DOHH2 (cell line): ENCODE measurements around the gene SV2C.

Experiments
- H3F3A ChIP-seq: fragments of 200-600 bp; sonication (generic), shearing (Covaris generic); 2 replicates; pipeline ENCODE4 v1.6.0; 2016; ENCODE audit warnings: antibody characterized with exemption, mild to moderate bottlenecking; ENCODE audit not compliant: control insufficient read depth, insufficient read depth
- H3K27ac ChIP-seq: fragments of 200-600 bp; sonication (generic); 2 replicates; pipeline ENCODE4 v1.5.1; 2014; ENCODE audit warnings: low read depth, mild to moderate bottlenecking, low read length, moderate library complexity
- H3K27me3 ChIP-seq: fragments of 200-600 bp; sonication (generic); 2 replicates; pipeline ENCODE4 v1.6.1; 2014; ENCODE audit warnings: mild to moderate bottlenecking, low read length, mixed read lengths; ENCODE audit not compliant: control insufficient read depth
- H3K36me3 ChIP-seq: fragments of 200-600 bp; sonication (generic); 2 replicates; pipeline ENCODE4 v1.6.1; 2014; ENCODE audit warnings: mild to moderate bottlenecking, low read length, moderate library complexity, mixed read lengths; ENCODE audit not compliant: control insufficient read depth
- H3K4me1 ChIP-seq: fragments of 200-600 bp; sonication (generic); 2 replicates; pipeline ENCODE4 v1.6.1; 2014; ENCODE audit warnings: mild to moderate bottlenecking, low read length, mixed read lengths; ENCODE audit not compliant: control insufficient read depth
- H3K4me2 ChIP-seq: fragments of 200-600 bp; sonication (generic); 2 replicates; pipeline ENCODE4 v1.6.0; 2014; ENCODE audit warnings: mild to moderate bottlenecking, low read length, moderate library complexity
- H3K4me3 ChIP-seq: fragments of 200-600 bp; sonication (generic); 2 replicates; pipeline ENCODE4 v1.5.1; 2014; ENCODE audit warnings: mild to moderate bottlenecking, low read length, mixed read lengths
- H3K79me2 ChIP-seq: fragments of 200-600 bp; sonication (generic); 2 replicates; pipeline ENCODE4 v1.6.1; 2014; ENCODE audit warnings: mild to moderate bottlenecking, low read length, mixed read lengths; ENCODE audit not compliant: control insufficient read depth
- H3K9me2 ChIP-seq: fragments of 200-600 bp; sonication (generic); replicated peaks from 2 replicates; pipeline ENCODE4 v1.6.1; 2014; ENCODE audit warnings: mild to moderate bottlenecking, low read length, mixed read lengths; ENCODE audit not compliant: control insufficient read depth
- H3K9me3 ChIP-seq: fragments of 200-600 bp; sonication (generic); 2 replicates; pipeline ENCODE4 v1.6.1; 2014; ENCODE audit warnings: antibody characterized with exemption, low read length, mixed read lengths; ENCODE audit not compliant: control insufficient read depth, insufficient read depth
- H4K20me1 ChIP-seq: fragments of 200-600 bp; sonication (generic); 2 replicates; pipeline ENCODE4 v1.6.0; 2014; ENCODE audit warnings: low read depth, mild to moderate bottlenecking, antibody characterized with exemption, low read length, moderate library complexity; ENCODE audit not compliant: control insufficient read depth, insufficient read depth
- EZH2phosphoT487 ChIP-seq: fragments of 200-600 bp; sonication (generic); IDR thresholded peaks from 2 replicates; pipeline ENCODE4 v1.6.1; 2017; ENCODE audit warnings: borderline replicate concordance, mild to moderate bottlenecking, antibody characterized with exemption, low read length, moderate library complexity, mixed read lengths
- TF ChIP-seq, protein P1 (sequence below): fragments of 200-600 bp; sonication (generic); IDR thresholded peaks from one replicate; pipeline ENCODE4 v1.5.1; 2014; ENCODE audit warnings: antibody characterized with exemption, mild to moderate bottlenecking, low read depth, low read length; ENCODE audit not compliant: poor library complexity, severe bottlenecking

The SV2C gene

DNA sequence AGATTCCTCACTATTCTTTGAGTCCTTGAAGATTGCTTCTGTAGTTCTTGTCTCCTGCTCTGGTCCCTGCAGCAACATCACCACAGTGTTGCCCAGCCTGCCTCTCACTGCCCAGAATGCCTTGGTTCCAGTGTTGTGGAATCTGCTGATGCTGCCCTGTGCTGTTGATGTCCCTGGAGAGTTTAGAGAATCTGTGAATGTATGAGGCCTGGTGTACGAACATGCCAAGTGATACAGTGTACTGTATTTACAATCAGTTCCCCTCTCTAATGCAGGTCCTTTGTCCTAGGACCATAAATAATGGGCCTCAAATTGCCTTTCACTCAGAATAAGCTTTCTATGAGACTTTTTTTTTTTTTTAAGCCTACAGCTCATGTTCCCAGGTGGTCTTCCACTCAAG lies 8.2 kb downstream of the SV2C start:
- no peaks in the 10 kb centered on the region for H3K9me3 ChIP-seq
- H4K20me1 ChIP-seq = no peaks in the 10 kb centered on the region
- no peak overlapping the region for H3K4me3 ChIP-seq
- no peaks in the 10 kb centered on the region for H3K4me1 ChIP-seq
- H3K36me3 ChIP-seq = no peaks in the 10 kb centered on the region
- no peak for TF ChIP-seq EZH2phosphoT487
- TF ChIP-seq, protein P1, sequence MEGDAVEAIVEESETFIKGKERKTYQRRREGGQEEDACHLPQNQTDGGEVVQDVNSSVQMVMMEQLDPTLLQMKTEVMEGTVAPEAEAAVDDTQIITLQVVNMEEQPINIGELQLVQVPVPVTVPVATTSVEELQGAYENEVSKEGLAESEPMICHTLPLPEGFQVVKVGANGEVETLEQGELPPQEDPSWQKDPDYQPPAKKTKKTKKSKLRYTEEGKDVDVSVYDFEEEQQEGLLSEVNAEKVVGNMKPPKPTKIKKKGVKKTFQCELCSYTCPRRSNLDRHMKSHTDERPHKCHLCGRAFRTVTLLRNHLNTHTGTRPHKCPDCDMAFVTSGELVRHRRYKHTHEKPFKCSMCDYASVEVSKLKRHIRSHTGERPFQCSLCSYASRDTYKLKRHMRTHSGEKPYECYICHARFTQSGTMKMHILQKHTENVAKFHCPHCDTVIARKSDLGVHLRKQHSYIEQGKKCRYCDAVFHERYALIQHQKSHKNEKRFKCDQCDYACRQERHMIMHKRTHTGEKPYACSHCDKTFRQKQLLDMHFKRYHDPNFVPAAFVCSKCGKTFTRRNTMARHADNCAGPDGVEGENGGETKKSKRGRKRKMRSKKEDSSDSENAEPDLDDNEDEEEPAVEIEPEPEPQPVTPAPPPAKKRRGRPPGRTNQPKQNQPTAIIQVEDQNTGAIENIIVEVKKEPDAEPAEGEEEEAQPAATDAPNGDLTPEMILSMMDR = no peak
- no peaks in the 10 kb centered on the region for H3K27me3 ChIP-seq
- no peak overlapping the region for H3K4me2 ChIP-seq
- H3F3A ChIP-seq = no peaks in the 10 kb centered on the region
- H3K79me2 ChIP-seq = no peaks in the 10 kb centered on the region
- H3K27ac ChIP-seq = no peak overlapping the region
- no peaks in the 10 kb centered on the region for H3K9me2 ChIP-seq

DNA sequence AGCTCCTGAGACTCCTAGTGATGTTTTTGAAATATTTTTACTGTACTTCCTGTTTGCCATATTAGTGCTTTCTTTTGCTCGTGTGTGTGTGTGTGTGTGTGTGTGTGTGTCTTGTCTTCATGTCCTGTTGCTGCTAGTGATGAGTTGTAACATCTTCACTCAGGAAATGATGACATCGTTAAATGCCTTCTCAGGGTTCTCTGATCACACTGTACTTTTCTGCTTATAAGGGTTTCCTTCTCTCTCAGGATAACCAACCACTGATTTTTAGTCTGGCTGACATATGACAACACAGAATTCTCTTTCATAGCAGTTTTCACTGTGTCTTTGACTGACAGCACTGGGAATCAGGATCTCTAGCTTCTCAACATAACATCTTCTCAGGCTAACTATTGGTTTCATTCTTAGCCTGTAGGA lies 16.1 kb downstream of the SV2C start:
- TF ChIP-seq EZH2phosphoT487 = no peak
- TF ChIP-seq, protein P1 = no peak
- H3K27me3 ChIP-seq = no peaks in the 10 kb centered on the region
- no peak overlapping the region for H3K4me2 ChIP-seq
- no peaks in the 10 kb centered on the region for H3F3A ChIP-seq
- no peaks in the 10 kb centered on the region for H3K9me2 ChIP-seq
- no peaks in the 10 kb centered on the region for H3K4me1 ChIP-seq
- H3K4me3 ChIP-seq = no peak overlapping the region
- H3K27ac ChIP-seq = no peak overlapping the region
- H3K79me2 ChIP-seq = no peaks in the 10 kb centered on the region
- H3K36me3 ChIP-seq = no peaks in the 10 kb centered on the region
- H3K9me3 ChIP-seq = no peaks in the 10 kb centered on the region
- no peaks in the 10 kb centered on the region for H4K20me1 ChIP-seq

DNA sequence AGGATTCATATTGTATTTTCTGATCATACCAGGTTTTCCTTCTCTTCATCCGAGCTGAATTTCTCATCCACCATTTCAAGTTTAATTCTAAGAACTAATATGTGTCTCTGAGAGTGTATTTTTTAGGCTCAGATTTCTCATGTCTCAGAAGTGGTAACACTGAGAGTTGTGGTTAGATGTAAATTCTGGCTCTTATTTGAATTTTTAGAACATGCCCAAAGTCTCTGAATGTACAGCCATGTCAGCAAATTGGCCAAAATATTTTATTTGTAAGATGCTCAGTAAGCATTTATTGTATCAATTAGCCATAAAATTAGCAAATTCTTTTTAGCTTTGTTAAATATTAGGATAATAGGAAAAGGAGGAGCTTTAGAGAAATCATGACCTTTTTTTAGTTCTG lies 16.6 kb downstream of the SV2C start:
- no peak for TF ChIP-seq EZH2phosphoT487
- TF ChIP-seq, protein P1 = no peak
- H4K20me1 ChIP-seq = no peaks in the 10 kb centered on the region
- H3K79me2 ChIP-seq = no peaks in the 10 kb centered on the region
- no peaks in the 10 kb centered on the region for H3K9me3 ChIP-seq
- H3K27ac ChIP-seq = no peak overlapping the region
- no peaks in the 10 kb centered on the region for H3F3A ChIP-seq
- no peaks in the 10 kb centered on the region for H3K4me1 ChIP-seq
- no peaks in the 10 kb centered on the region for H3K36me3 ChIP-seq
- no peak overlapping the region for H3K4me3 ChIP-seq
- H3K9me2 ChIP-seq = no peaks in the 10 kb centered on the region
- no peak overlapping the region for H3K4me2 ChIP-seq
- H3K27me3 ChIP-seq = no peaks in the 10 kb centered on the region

DNA sequence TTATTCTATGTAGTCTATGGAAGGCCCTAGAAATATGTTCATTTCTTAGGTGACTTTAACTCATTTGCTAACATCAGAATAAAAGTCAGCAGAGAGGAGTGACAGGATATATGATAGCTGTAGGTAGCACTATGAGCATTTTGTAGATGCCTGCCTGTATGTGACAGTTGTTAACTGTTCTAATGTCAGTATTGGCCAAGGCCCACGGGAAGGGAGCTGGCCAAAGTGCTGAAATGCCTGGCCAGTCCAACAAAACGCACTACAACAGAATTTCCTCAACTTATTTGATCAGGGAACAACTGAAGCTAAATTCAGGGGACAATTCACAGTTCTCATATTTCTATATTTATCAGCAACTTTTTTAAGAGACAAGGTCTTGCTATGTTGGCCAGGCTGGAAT lies 20.8 kb downstream of the SV2C start:
- Histone ChIP-seq H3K4me3 (no peak overlapping the region), H3K36me3 (no peaks in the 10 kb centered on the region), H3K4me2 (no peak overlapping the region), H3K9me2 (no peaks in the 10 kb centered on the region), H3F3A (no peaks in the 10 kb centered on the region), H3K4me1 (no peaks in the 10 kb centered on the region), H3K27ac (no peak overlapping the region), H3K27me3 (no peaks in the 10 kb centered on the region), H4K20me1 (no peaks in the 10 kb centered on the region), H3K9me3 (no peaks in the 10 kb centered on the region), H3K79me2 (no peaks in the 10 kb centered on the region)
- TF ChIP-seq EZH2phosphoT487 = no peak
- TF ChIP-seq, protein P1 = no peak
